H9 (cell line): ENCODE measurements around the gene PLEKHG2. TPM values are rescaled to one million over a fixed set of nuclear protein-coding genes. Genes with fewer than 3 reads are reported as not detected.

Experiments used
- DNase-seq: peaks from one replicate; pipeline ENCODE4 v3.0.0-alpha.2; 2017
- H2AFZ ChIP-seq: one replicate; pipeline ENCODE4 v1.6.1; 2013; ENCODE audit warnings: mild to moderate bottlenecking, low read length, control low read depth, moderate library complexity
- H2AK5ac ChIP-seq: 2 replicates; pipeline ENCODE4 v1.6.1; 2013; ENCODE audit warnings: low read length, control low read depth, mixed read lengths; ENCODE audit not compliant: insufficient read length
- H2BK120ac ChIP-seq: one replicate; pipeline ENCODE4 v1.6.1; 2013; ENCODE audit warnings: low read depth, mild to moderate bottlenecking, low read length, control low read depth, inconsistent platforms; ENCODE audit not compliant: poor library complexity, severe bottlenecking
- H2BK12ac ChIP-seq: 2 replicates; pipeline ENCODE4 v1.6.1; 2013; ENCODE audit warnings: low read length, control low read depth, mixed read lengths, low read depth; ENCODE audit not compliant: insufficient read length
- H2BK15ac ChIP-seq: 2 replicates; pipeline ENCODE4 v1.6.1; 2013; ENCODE audit warnings: low read depth, low read length, control low read depth
- H2BK20ac ChIP-seq: one replicate; pipeline ENCODE4 v1.6.1; 2013; ENCODE audit warnings: low read depth, mild to moderate bottlenecking, low read length, control low read depth, inconsistent platforms; ENCODE audit not compliant: poor library complexity, severe bottlenecking
- H2BK5ac ChIP-seq: 2 replicates; pipeline ENCODE4 v1.6.1; 2013; ENCODE audit warnings: low read length, control low read depth, mixed read lengths; ENCODE audit not compliant: insufficient read length
- H3K14ac ChIP-seq: 2 replicates; pipeline ENCODE4 v1.6.1; 2013; ENCODE audit warnings: low read length, control low read depth; ENCODE audit not compliant: insufficient read depth
- H3K18ac ChIP-seq: 2 replicates; pipeline ENCODE4 v1.6.1; 2013; ENCODE audit warnings: low read depth, mild to moderate bottlenecking, mixed read lengths, low read length, control low read depth; ENCODE audit not compliant: insufficient read length
- H3K23ac ChIP-seq: 2 replicates; pipeline ENCODE4 v1.6.1; 2013; ENCODE audit warnings: low read length, control low read depth, mixed read lengths, low read depth; ENCODE audit not compliant: insufficient read length
- H3K23me2 ChIP-seq: 2 replicates; pipeline ENCODE4 v1.6.1; 2013; ENCODE audit warnings: low read depth, mild to moderate bottlenecking, mixed read lengths, low read length, control low read depth; ENCODE audit not compliant: insufficient read length, poor library complexity, severe bottlenecking
- H3K27ac ChIP-seq: 2 replicates; pipeline ENCODE4 v1.5.1; 2013; ENCODE audit warnings: low read length, control low read depth, mixed read lengths, low read depth; ENCODE audit not compliant: insufficient read length
- H3K27me3 ChIP-seq: 2 replicates; pipeline ENCODE4 v1.6.1; 2013; ENCODE audit warnings: low read length, control low read depth, inconsistent platforms; ENCODE audit not compliant: insufficient read depth
- H3K4ac ChIP-seq: 2 replicates; pipeline ENCODE4 v1.6.1; 2013; ENCODE audit warnings: low read depth, mild to moderate bottlenecking, control low read depth, inconsistent platforms, low read length, moderate library complexity
- H3K4me1 ChIP-seq: 2 replicates; pipeline ENCODE4 v1.6.1; 2013; ENCODE audit warnings: low read length, control low read depth, inconsistent platforms; ENCODE audit not compliant: insufficient read depth
- H3K4me2 ChIP-seq: 2 replicates; pipeline ENCODE4 v1.6.1; 2013; ENCODE audit warnings: low read length, control low read depth, mixed read lengths; ENCODE audit not compliant: insufficient read length, insufficient read depth
- H3K56ac ChIP-seq: 2 replicates; pipeline ENCODE4 v1.6.1; 2013; ENCODE audit warnings: low read depth, mild to moderate bottlenecking, mixed read lengths, low read length, control low read depth; ENCODE audit not compliant: insufficient read length
- H3K79me1 ChIP-seq: 2 replicates; pipeline ENCODE4 v1.6.1; 2013; ENCODE audit warnings: low read depth, mild to moderate bottlenecking, moderate library complexity, low read length, control low read depth, inconsistent platforms; ENCODE audit not compliant: insufficient read depth, poor library complexity, severe bottlenecking
- H3K79me2 ChIP-seq: 2 replicates; pipeline ENCODE4 v1.6.1; 2013; ENCODE audit warnings: low read length, control low read depth, inconsistent platforms; ENCODE audit not compliant: insufficient read depth
- H3K9ac ChIP-seq: 2 replicates; pipeline ENCODE4 v1.6.1; 2013; ENCODE audit warnings: low read length, control low read depth, mixed read lengths; ENCODE audit not compliant: insufficient read length; ENCODE audit errors: extremely low read depth
- H3K9me3 ChIP-seq: one replicate; pipeline ENCODE4 v1.6.1; 2013; ENCODE audit warnings: low read depth, low read length, inconsistent platforms; ENCODE audit not compliant: control insufficient read depth
- H3T11ph ChIP-seq: one replicate; pipeline ENCODE4 v1.6.1; 2013; ENCODE audit warnings: mild to moderate bottlenecking, low read length, control low read depth, inconsistent platforms
- H4K20me1 ChIP-seq: one replicate; pipeline ENCODE4 v1.6.1; 2013; ENCODE audit not compliant: control insufficient read depth, insufficient read length, insufficient read depth
- H4K5ac ChIP-seq: 2 replicates; pipeline ENCODE4 v1.6.1; 2013; ENCODE audit warnings: low read depth, mild to moderate bottlenecking, mixed read lengths, low read length, control low read depth; ENCODE audit not compliant: insufficient read length
- H4K8ac ChIP-seq: replicated peaks from 2 replicates; pipeline ENCODE4 v1.6.1; 2013; ENCODE audit warnings: low read length, control low read depth, mixed read lengths, low read depth; ENCODE audit not compliant: insufficient read length
- H4K91ac ChIP-seq: 2 replicates; pipeline ENCODE4 v1.6.1; 2013; ENCODE audit warnings: low read depth, mild to moderate bottlenecking, moderate library complexity, mixed read lengths, low read length, control low read depth; ENCODE audit not compliant: insufficient read length
- H3K27ac Mint-ChIP-seq, 3 experiments: 2 replicates in 2 of 3; 3 replicates in 1 of 3; pipeline ENCODE4 v1.8.0; 2020 to 2021; ENCODE audit warnings: mixed read lengths in 3 of 3, mild to moderate bottlenecking in 1 of 3, moderate library complexity in 1 of 3
- H3K27me3 Mint-ChIP-seq: 2 replicates; pipeline ENCODE4 v1.8.0; 2021; ENCODE audit warnings: low read depth, mild to moderate bottlenecking, moderate library complexity, mixed read lengths
- H3K36me3 Mint-ChIP-seq, 3 experiments: 2 replicates in 2 of 3; 3 replicates in 1 of 3; pipeline ENCODE4 v1.8.0; 2020 to 2021; ENCODE audit warnings: low read depth in 3 of 3, mixed read lengths in 3 of 3; ENCODE audit not compliant: insufficient read depth in 1 of 3
- H3K4me1 Mint-ChIP-seq, 2 experiments: 2 replicates each; pipeline ENCODE4 v1.8.0; 2020; ENCODE audit warnings: mixed read lengths in 2 of 2
- H3K4me3 Mint-ChIP-seq, 2 experiments: 2 replicates in 1 of 2; 3 replicates in 1 of 2; pipeline ENCODE4 v1.8.0; 2020 to 2021; ENCODE audit warnings: mild to moderate bottlenecking in 2 of 2, mixed read lengths in 2 of 2, moderate library complexity in 1 of 2
- H3K9me3 Mint-ChIP-seq, 2 experiments: 2 replicates in 1 of 2; 3 replicates in 1 of 2; pipeline ENCODE4 v1.8.0; 2020; ENCODE audit warnings: mild to moderate bottlenecking in 2 of 2, mixed read lengths in 2 of 2, moderate library complexity in 1 of 2
- WGBS: extraction: QIAGEN DNeasy Blood & Tissue Kit; methylation state at CpG from one replicate; pipeline ENCODE4 v1.1.7; 2013; ENCODE audit warnings: missing lambda C conversion rate, low lambda C conversion rate, mixed read lengths; ENCODE audit not compliant: insufficient read length; ENCODE audit errors: extremely low coverage; 5-methylcytosine and 5-hydroxymethylcytosine counted together
- total RNA-seq: library from RNA; stranded (reverse); gene quantifications from 2 replicates; pipeline ENCODE4 v1.2.1, GENCODE V29; 2021
- TF ChIP-seq, protein P1 (sequence below): fragments of 200-600 bp; sonication (generic); conservative IDR thresholded peaks from 3 replicates; pipeline ENCODE4 v1.8.0; 2021; ENCODE audit warnings: antibody characterized with exemption, mild to moderate bottlenecking

Gene PLEKHG2
- total RNA-seq, 1 experiment from 2014 or later: 167 TPM

DNA sequence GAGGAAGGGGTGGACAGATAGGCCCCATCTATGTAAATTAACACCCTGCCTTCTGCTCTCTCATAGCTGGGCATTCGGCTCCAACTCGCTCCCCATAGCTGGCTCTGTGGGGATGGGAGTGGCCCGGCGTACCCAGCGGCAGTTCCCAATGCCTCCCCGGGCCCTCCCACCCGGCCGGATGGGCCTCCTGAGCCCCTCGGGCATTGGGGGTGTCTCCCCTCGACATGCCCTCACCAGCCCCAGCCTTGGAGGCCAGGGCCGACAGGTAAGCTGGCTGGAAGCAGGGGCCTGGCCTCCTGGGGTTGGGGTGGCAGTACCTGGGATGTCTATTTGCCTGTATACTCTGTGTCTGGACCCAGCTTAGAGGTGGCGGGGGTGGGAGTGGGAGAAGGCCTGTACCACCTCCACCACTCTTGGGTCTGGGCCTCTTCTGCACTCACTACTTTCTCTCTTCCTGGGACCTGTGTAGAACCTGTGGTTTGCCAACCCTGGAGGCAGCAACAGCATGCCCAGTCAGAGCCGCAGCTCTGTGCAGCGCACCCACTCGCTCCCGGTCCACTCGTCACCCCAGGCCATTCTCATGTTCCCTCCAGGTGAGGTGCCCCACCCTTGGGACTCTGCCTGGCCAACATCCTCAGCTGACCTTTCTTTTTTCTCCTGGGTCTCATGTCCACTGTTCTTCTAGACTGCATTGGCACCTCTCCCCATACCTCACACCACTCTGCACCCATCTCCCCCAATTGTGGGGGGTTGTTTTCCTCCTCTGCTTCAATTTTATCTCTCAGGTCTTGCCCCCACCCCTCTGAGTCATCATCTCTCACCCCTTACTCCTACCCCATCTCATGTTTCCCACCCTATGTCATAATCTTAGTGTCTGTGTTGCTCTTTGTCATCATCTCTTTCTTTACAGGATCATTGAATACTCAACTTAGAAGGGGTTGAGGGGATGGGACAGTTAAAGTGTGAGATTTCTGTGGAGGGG, 31.7 kb upstream of the PLEKHG2 start:
- H3K79me1 ChIP-seq: no peaks in the 10 kb centered on the region
- no peak overlapping the region for H2BK5ac ChIP-seq
- no peaks in the 10 kb centered on the region for H3K9me3 ChIP-seq
- no peak overlapping the region for H2AK5ac ChIP-seq
- no peak overlapping the region for H2BK12ac ChIP-seq
- H3K4me1 ChIP-seq: no peaks in the 10 kb centered on the region
- no peak overlapping the region for H3K9ac ChIP-seq
- no peak overlapping the region for H3T11ph ChIP-seq
- no peak overlapping the region for H3K4me3 Mint-ChIP-seq
- H3K27ac ChIP-seq: no peak overlapping the region
- no peak overlapping the region for H3K27ac Mint-ChIP-seq
- TF ChIP-seq, protein P1, sequence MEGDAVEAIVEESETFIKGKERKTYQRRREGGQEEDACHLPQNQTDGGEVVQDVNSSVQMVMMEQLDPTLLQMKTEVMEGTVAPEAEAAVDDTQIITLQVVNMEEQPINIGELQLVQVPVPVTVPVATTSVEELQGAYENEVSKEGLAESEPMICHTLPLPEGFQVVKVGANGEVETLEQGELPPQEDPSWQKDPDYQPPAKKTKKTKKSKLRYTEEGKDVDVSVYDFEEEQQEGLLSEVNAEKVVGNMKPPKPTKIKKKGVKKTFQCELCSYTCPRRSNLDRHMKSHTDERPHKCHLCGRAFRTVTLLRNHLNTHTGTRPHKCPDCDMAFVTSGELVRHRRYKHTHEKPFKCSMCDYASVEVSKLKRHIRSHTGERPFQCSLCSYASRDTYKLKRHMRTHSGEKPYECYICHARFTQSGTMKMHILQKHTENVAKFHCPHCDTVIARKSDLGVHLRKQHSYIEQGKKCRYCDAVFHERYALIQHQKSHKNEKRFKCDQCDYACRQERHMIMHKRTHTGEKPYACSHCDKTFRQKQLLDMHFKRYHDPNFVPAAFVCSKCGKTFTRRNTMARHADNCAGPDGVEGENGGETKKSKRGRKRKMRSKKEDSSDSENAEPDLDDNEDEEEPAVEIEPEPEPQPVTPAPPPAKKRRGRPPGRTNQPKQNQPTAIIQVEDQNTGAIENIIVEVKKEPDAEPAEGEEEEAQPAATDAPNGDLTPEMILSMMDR: no peak
- no peaks in the 10 kb centered on the region for H3K9me3 Mint-ChIP-seq
- H3K14ac ChIP-seq: no peak overlapping the region
- H3K56ac ChIP-seq: no peak overlapping the region
- H3K27me3 ChIP-seq: no peaks in the 10 kb centered on the region
- H3K36me3 Mint-ChIP-seq: peaks cover 51 to 93% (median 91%) of the 10 kb centered on the region in 3 experiments; a peak in 6 of 7 replicates
- H3K23ac ChIP-seq: no peak overlapping the region
- H2BK15ac ChIP-seq: no peak overlapping the region
- H3K4ac ChIP-seq: no peak overlapping the region
- H3K27me3 Mint-ChIP-seq: no peaks in the 10 kb centered on the region
- H3K4me2 ChIP-seq: no peak overlapping the region
- H2BK120ac ChIP-seq: no peak overlapping the region
- no peaks in the 10 kb centered on the region for H3K23me2 ChIP-seq
- H3K4me1 Mint-ChIP-seq: peaks cover 2 to 4% of the 10 kb centered on the region in 2 experiments; a peak in 2 of 4 replicates
- H4K8ac ChIP-seq: no peak overlapping the region
- DNase-seq: no peak
- no peaks in the 10 kb centered on the region for H3K79me2 ChIP-seq
- H2BK20ac ChIP-seq: no peak overlapping the region
- WGBS: no CpG with 5 or more reads among the region's 17 CpGs
- no peak overlapping the region for H2AFZ ChIP-seq
- H4K20me1 ChIP-seq: peaks cover 2% of the 10 kb centered on the region
- H4K91ac ChIP-seq: no peak overlapping the region
- no peak overlapping the region for H4K5ac ChIP-seq
- H3K18ac ChIP-seq: no peak overlapping the region
